GM18520 (cell line): ENCODE data around the gene STARD8.

ENCODE experiments used
- ATAC-seq: cut with Tn5 transposase; IDR thresholded peaks from one replicate; pipeline ENCODE4 v1.9.1; 2021; ENCODE audit not compliant: unreplicated experiment

STARD8 gene

GRCh38 chrX:68746988-68747387 is 99.5 kb downstream of the STARD8 start:
- no peak for ATAC-seq

- no peak for ATAC-seq
Measured at GRCh38 chrX:68748030-68748429, 100.6 kb downstream of the STARD8 start.

GRCh38 chrX:68749426-68749825 is 102.0 kb downstream of the STARD8 start:
- ATAC-seq, result no peak

GRCh38 chrX:68750316-68750715 is 102.8 kb downstream of the STARD8 start:
- no peak for ATAC-seq

GRCh38 chrX:68751372-68751771 is 103.9 kb downstream of the STARD8 start:
- no peak for ATAC-seq

- no peak for ATAC-seq
Measured at GRCh38 chrX:68753218-68753617, 105.8 kb downstream of the STARD8 start.

- no peak for ATAC-seq
Measured at GRCh38 chrX:68754406-68754805, 106.9 kb downstream of the STARD8 start.

- no peak for ATAC-seq
Measured at GRCh38 chrX:68755616-68756125, 108.2 kb downstream of the STARD8 start.

- ATAC-seq, result no peak
Measured at GRCh38 chrX:68757331-68757730, 109.9 kb downstream of the STARD8 start.

GRCh38 chrX:68757731-68758130 is 110.3 kb downstream of the STARD8 start:
- no peak for ATAC-seq

- no peak for ATAC-seq
Measured at GRCh38 chrX:68758671-68759070, 111.2 kb downstream of the STARD8 start.

- ATAC-seq, result no peak
Measured at GRCh38 chrX:68761086-68761485, 113.6 kb downstream of the STARD8 start.

- no peak for ATAC-seq
Measured at GRCh38 chrX:68762766-68763165, 115.3 kb downstream of the STARD8 start.

- ATAC-seq, result no peak
Measured at GRCh38 chrX:68763481-68763880, 116.0 kb downstream of the STARD8 start.
